CD4-positive, alpha-beta T cell (primary cell): Measurements from ENCODE around the gene NXPH4. TPM values are rescaled to one million over a fixed set of nuclear protein-coding genes. Genes with fewer than 3 reads are reported as not detected.

ENCODE experiments used
- ATAC-seq: fragments of 200-7000 bp; cut with Tn5 transposase; one replicate; pipeline ENCODE4 v1.10.0; 2022; ENCODE audit warnings: mild to moderate bottlenecking; ENCODE audit not compliant: poor library complexity
- CTCF ChIA-PET: fragments of 350-600 bp; sonication (Branson Sonifier 250); formaldehyde crosslinking; loops from one replicate; lab custom pipeline; 2021; ENCODE audit warnings: antibody characterized with exemption, inconsistent platforms; lab: Charles Lee
- POLR2A ChIA-PET: fragments of 350-600 bp; sonication (Branson Sonifier 250); formaldehyde crosslinking; loops from one replicate; lab custom pipeline; 2021; ENCODE audit warnings: antibody characterized with exemption, inconsistent platforms; lab: Charles Lee
- DNase-seq, 14 experiments: peaks; one replicate each; pipeline ENCODE4 v3.0.0-alpha.2; 2013 to 2020; ENCODE audit warnings: mixed read lengths in 2 of 14
- H3K27ac ChIP-seq, 2 donors: one replicate each; pipeline versions ENCODE4 v1.5.1 to v1.7.0; 2013; ENCODE audit warnings: low read length in 2 of 2, low read depth in 1 of 2, mild to moderate bottlenecking in 1 of 2
- H3K27me3 ChIP-seq, 2 experiments: 1 replicate in 1 of 2; 2 replicates in 1 of 2; pipeline versions ENCODE4 v1.6.1 to v1.7.0; 2013; ENCODE audit warnings: low read length in 2 of 2, control low read depth in 1 of 2, mild to moderate bottlenecking in 1 of 2, moderate library complexity in 1 of 2; ENCODE audit not compliant: insufficient read depth in 2 of 2, control insufficient read depth in 1 of 2
- H3K36me3 ChIP-seq: one replicate; pipeline ENCODE4 v1.6.1; 2013; ENCODE audit warnings: low read length, control low read depth; ENCODE audit not compliant: insufficient read depth
- H3K4me1 ChIP-seq: one replicate; pipeline ENCODE4 v1.6.1; 2013; ENCODE audit warnings: low read length, control low read depth; ENCODE audit not compliant: insufficient read depth
- H3K4me3 ChIP-seq: one replicate; pipeline ENCODE4 v1.5.1; 2013; ENCODE audit warnings: mild to moderate bottlenecking, low read length, moderate library complexity
- H3K9me3 ChIP-seq, 2 experiments: 1 replicate in 1 of 2; 2 replicates in 1 of 2; pipeline versions ENCODE4 v1.6.1 to v1.7.0; 2013; ENCODE audit warnings: low read length in 2 of 2, mild to moderate bottlenecking in 2 of 2, control low read depth in 1 of 2, moderate library complexity in 1 of 2; ENCODE audit not compliant: control insufficient read depth in 1 of 2, insufficient read depth in 1 of 2
- H3K27ac Mint-ChIP-seq: one replicate; pipeline ENCODE4 v1.8.0; 2020; ENCODE audit warnings: mixed read lengths
- H3K27me3 Mint-ChIP-seq: one replicate; pipeline ENCODE4 v1.8.0; 2021; ENCODE audit warnings: mixed read lengths
- H3K36me3 Mint-ChIP-seq: one replicate; pipeline ENCODE4 v1.8.0; 2021; ENCODE audit warnings: low read depth, mixed read lengths
- H3K4me1 Mint-ChIP-seq: one replicate; pipeline ENCODE4 v1.8.0; 2021; ENCODE audit warnings: low read depth, mixed read lengths
- H3K4me3 Mint-ChIP-seq: one replicate; pipeline ENCODE4 v1.8.0; 2020; ENCODE audit warnings: mild to moderate bottlenecking, mixed read lengths
- H3K9me3 Mint-ChIP-seq: one replicate; pipeline ENCODE4 v1.8.0; 2020; ENCODE audit warnings: mixed read lengths
- intact Hi-C, 2 experiments: fragments of 100-400 bp; cut with DNase I in 1 of 2; cut with micrococcal nuclease in 1 of 2; formaldehyde crosslinking; loops; one replicate each; pipeline versions ENCODE4 v1.15.1 to v1.9.0; 2023 to 2025; cut with DNase I, micrococcal nuclease
- total RNA-seq, 174 experiments: library from RNA in 2 of 174; stranded (reverse) in 2 of 174; gene quantifications; one replicate each; pipeline ENCODE4 v1.2.3 and lab custom pipeline; 2021 to 2026
- TF ChIP-seq, protein P1 (sequence below): fragments of 200-600 bp; IDR thresholded peaks from one replicate; pipeline ENCODE4 v1.8.0; 2022; ENCODE audit warnings: antibody characterized with exemption, mild to moderate bottlenecking

NXPH4 gene
- total RNA-seq, 2 experiments from 2014 or later: not detected

DNA sequence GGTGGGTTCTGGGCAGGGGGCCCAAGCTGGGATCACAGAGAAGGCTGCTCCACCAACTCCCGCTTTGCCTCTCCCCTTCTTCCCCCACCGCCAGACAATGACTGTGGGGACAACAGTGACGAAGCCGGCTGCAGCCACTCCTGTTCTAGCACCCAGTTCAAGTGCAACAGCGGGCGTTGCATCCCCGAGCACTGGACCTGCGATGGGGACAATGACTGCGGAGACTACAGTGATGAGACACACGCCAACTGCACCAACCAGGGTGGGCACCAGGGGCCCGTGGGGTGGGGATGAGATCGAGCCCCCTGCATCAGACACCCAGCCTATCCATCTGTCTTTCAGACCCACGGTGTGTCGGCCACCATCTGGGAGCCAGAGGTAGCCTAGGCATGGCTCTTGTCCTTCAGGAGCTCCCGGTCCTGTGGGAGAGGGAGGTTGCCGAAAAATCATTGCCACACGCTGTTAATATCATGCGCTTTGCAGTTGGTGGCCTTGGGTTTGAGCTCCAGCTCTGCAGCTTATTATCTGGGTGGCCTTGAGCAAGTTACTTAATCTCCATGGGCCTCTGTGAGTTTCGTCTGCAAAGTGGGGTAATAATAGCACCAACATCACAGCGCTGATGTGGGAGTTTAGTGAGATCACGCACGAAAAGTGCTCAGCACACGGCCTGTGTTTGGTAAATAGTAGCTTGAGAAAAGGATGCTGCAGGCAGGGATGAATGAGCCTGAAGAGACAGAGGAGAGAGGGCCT is 47.4 kb upstream of the NXPH4 start:
- Mint-ChIP-seq H3K4me3 (no peak overlapping the region), H3K4me1 (no peaks in the 10 kb centered on the region), H3K36me3 (no peaks in the 10 kb centered on the region), H3K27ac (no peak overlapping the region), H3K27me3 (no peaks in the 10 kb centered on the region), H3K9me3 (no peaks in the 10 kb centered on the region)
- CTCF ChIA-PET: interaction anchor here (1.5 kb wide), 2 partner anchors 14 to 45 kb away, joined by 3 to 4 read pairs; no protein-coding TSS in a partner anchor
- H3K27ac ChIP-seq: no peak overlapping the region
- no peaks in the 10 kb centered on the region for H3K36me3 ChIP-seq
- no peaks in the 10 kb centered on the region for H3K4me1 ChIP-seq
- TF ChIP-seq, protein P1, sequence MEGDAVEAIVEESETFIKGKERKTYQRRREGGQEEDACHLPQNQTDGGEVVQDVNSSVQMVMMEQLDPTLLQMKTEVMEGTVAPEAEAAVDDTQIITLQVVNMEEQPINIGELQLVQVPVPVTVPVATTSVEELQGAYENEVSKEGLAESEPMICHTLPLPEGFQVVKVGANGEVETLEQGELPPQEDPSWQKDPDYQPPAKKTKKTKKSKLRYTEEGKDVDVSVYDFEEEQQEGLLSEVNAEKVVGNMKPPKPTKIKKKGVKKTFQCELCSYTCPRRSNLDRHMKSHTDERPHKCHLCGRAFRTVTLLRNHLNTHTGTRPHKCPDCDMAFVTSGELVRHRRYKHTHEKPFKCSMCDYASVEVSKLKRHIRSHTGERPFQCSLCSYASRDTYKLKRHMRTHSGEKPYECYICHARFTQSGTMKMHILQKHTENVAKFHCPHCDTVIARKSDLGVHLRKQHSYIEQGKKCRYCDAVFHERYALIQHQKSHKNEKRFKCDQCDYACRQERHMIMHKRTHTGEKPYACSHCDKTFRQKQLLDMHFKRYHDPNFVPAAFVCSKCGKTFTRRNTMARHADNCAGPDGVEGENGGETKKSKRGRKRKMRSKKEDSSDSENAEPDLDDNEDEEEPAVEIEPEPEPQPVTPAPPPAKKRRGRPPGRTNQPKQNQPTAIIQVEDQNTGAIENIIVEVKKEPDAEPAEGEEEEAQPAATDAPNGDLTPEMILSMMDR: no peak
- H3K4me3 ChIP-seq: no peak overlapping the region
- ATAC-seq (no peak), DNase-seq (no peak)
- H3K9me3 ChIP-seq: no peaks in the 10 kb centered on the region
- intact Hi-C loops: no loop called here
- no peaks in the 10 kb centered on the region for H3K27me3 ChIP-seq
- POLR2A ChIA-PET: no interaction called here

DNA sequence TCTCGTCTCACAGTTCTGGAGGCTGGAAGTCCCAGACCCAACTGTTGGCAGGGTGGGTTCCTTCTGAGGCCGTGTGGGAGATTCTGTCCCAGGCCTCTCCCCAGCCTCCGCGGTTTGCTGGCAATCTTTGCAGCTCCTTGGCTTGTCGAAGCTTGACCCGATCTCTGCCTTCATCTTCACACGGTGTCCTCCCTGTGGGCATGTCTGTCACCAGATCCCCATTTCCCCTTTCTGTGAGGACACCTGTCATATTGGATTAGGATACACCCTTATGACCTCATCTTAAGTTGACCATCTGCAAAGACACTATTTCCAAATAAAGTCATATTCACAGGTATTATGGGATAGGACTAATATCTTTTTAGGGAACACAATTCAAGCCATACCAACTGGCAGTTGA is 46.6 kb upstream of the NXPH4 start:
- no peak overlapping the region for H3K27ac ChIP-seq
- ChIA-PET POLR2A (no interaction called here), CTCF (interaction anchor here (1.5 kb wide), 2 partner anchors 13 to 46 kb away, joined by 3 to 4 read pairs; no protein-coding TSS in a partner anchor)
- no peaks in the 10 kb centered on the region for H3K4me1 Mint-ChIP-seq
- H3K27ac Mint-ChIP-seq: no peak overlapping the region
- no peak for DNase-seq
- no peak overlapping the region for H3K4me3 Mint-ChIP-seq
- TF ChIP-seq, protein P1: no peak
- intact Hi-C loops: no loop called here
- H3K4me3 ChIP-seq: no peak overlapping the region
- no peak for ATAC-seq
- no peaks in the 10 kb centered on the region for H3K27me3 ChIP-seq
- H3K4me1 ChIP-seq: no peaks in the 10 kb centered on the region
- no peaks in the 10 kb centered on the region for H3K9me3 Mint-ChIP-seq
- no peaks in the 10 kb centered on the region for H3K27me3 Mint-ChIP-seq
- H3K9me3 ChIP-seq: no peaks in the 10 kb centered on the region
- no peaks in the 10 kb centered on the region for H3K36me3 ChIP-seq
- H3K36me3 Mint-ChIP-seq: no peaks in the 10 kb centered on the region

DNA sequence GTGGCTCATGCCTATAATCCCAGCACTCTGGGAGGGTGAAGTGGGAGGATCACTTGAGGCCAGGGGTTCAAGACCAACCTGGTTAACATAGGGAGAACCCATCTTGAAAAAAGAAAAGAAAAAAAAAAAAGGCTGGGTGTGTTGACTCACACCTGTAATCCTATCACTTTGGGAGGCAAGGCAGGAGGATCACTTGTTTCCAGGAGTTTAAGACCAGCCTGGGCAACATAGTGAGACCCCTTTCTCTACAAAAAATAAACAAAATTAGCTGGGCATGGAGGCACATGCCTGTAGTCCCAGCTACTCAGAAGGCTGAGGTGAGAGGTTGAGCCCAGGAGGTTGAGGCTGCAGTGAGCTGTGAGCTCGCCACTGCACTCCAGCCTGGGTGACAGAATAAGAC is 46.2 kb upstream of the NXPH4 start:
- Mint-ChIP-seq H3K27me3 (no peaks in the 10 kb centered on the region), H3K27ac (no peak overlapping the region), H3K4me1 (no peaks in the 10 kb centered on the region), H3K36me3 (no peaks in the 10 kb centered on the region), H3K4me3 (no peak overlapping the region), H3K9me3 (no peaks in the 10 kb centered on the region)
- Histone ChIP-seq H3K27ac (no peak overlapping the region), H3K27me3 (no peaks in the 10 kb centered on the region), H3K4me3 (no peak overlapping the region), H3K36me3 (no peaks in the 10 kb centered on the region), H3K9me3 (no peaks in the 10 kb centered on the region), H3K4me1 (no peaks in the 10 kb centered on the region)
- DNase-seq (no peak), ATAC-seq (no peak)
- intact Hi-C loops: no loop called here
- TF ChIP-seq, protein P1: no peak
- ChIA-PET POLR2A (no interaction called here), CTCF (interaction anchor here (1.5 kb wide), 1 partner anchor 46 kb away, joined by 4 read pairs; no protein-coding TSS in a partner anchor)
